Ishikawa (cell line): ENCODE data around the gene TOP2B.

Experiments
- CEBPB ChIP-seq: IDR thresholded peaks from 2 replicates; pipeline ENCODE4 v1.6.1; 2012
- CREB1 ChIP-seq: IDR thresholded peaks from 2 replicates; pipeline ENCODE4 v1.6.1; 2012; ENCODE audit warnings: low read depth
- EGR1 ChIP-seq: IDR thresholded peaks from 2 replicates; pipeline ENCODE4 v1.6.1; 2012
- EP300 ChIP-seq: IDR thresholded peaks from 2 replicates; pipeline ENCODE4 v1.6.1; 2012; ENCODE audit warnings: borderline replicate concordance
- FOXM1 ChIP-seq: IDR thresholded peaks from 2 replicates; pipeline ENCODE4 v1.6.1; 2012; ENCODE audit warnings: low read depth, borderline replicate concordance
- MAX ChIP-seq: IDR thresholded peaks from 2 replicates; pipeline ENCODE4 v1.6.1; 2012
- NFIC ChIP-seq: IDR thresholded peaks from 2 replicates; pipeline ENCODE4 v1.6.1; 2012
- RAD21 ChIP-seq: IDR thresholded peaks from 2 replicates; pipeline ENCODE4 v1.6.1; 2012; ENCODE audit warnings: low read depth
- REST ChIP-seq: IDR thresholded peaks from 2 replicates; pipeline ENCODE4 v1.6.1; 2012; ENCODE audit warnings: low read depth, mild to moderate bottlenecking
- TAF1 ChIP-seq: IDR thresholded peaks from 2 replicates; pipeline ENCODE4 v1.6.1; 2012; ENCODE audit warnings: low read depth, mild to moderate bottlenecking
- TCF12 ChIP-seq: IDR thresholded peaks from 2 replicates; pipeline ENCODE4 v1.6.1; 2012; ENCODE audit warnings: low read depth
- TEAD4 ChIP-seq: IDR thresholded peaks from 2 replicates; pipeline ENCODE4 v1.6.1; 2012
- USF1 ChIP-seq: IDR thresholded peaks from 2 replicates; pipeline ENCODE4 v1.6.1; 2012
- YY1 ChIP-seq: IDR thresholded peaks from 2 replicates; pipeline ENCODE4 v1.6.1; 2012; ENCODE audit warnings: low read depth
- ZBTB7A ChIP-seq: IDR thresholded peaks from 2 replicates; pipeline ENCODE4 v1.6.1; 2012; ENCODE audit warnings: low read depth

The TOP2B gene

GRCh38 chr3:25604107-25604805 lies 60.5 kb downstream of the TOP2B start:
- no peak for TF ChIP-seq ZBTB7A
- TF ChIP-seq TAF1 = no peak
- no peak for TF ChIP-seq TCF12
- TF ChIP-seq EGR1 = no peak
- no peak for TF ChIP-seq YY1
- no peak for TF ChIP-seq FOXM1
- TF ChIP-seq CREB1 = no peak
- TF ChIP-seq USF1 = no peak
- TF ChIP-seq REST = no peak
- no peak for TF ChIP-seq CEBPB
- no peak for TF ChIP-seq MAX
- no peak for TF ChIP-seq EP300
- TF ChIP-seq RAD21 = no peak
- no peak for TF ChIP-seq NFIC
- TF ChIP-seq TEAD4 = no peak

- TF ChIP-seq CREB1 (no peak), CEBPB (no peak), EGR1 (no peak), MAX (no peak), REST (no peak)
These were observed 61.0 kb downstream of the TOP2B start for GRCh38 chr3:25603703-25604102.

- TF ChIP-seq RAD21 (no peak), EP300 (no peak), TCF12 (no peak), YY1 (no peak), CEBPB (no peak), CREB1 (no peak), REST (no peak), ZBTB7A (no peak), NFIC (no peak), TAF1 (no peak), FOXM1 (no peak), USF1 (no peak), TEAD4 (no peak), EGR1 (no peak), MAX (no peak)
These were observed 67.1 kb downstream of the TOP2B start for GRCh38 chr3:25597535-25598101.

- peak; percentile 54 for TF ChIP-seq RAD21
- no peak for TF ChIP-seq CEBPB
These were observed 70.7 kb downstream of the TOP2B start for GRCh38 chr3:25594007-25594502.
